Epithelial cell of prostate (primary cell): Measurements from ENCODE around the gene UBE2E1.

Experiments used
- DNase-seq: peaks from one replicate; pipeline ENCODE4 v3.0.0-alpha.2; 2011; ENCODE audit warnings: low read depth, low spot score
- H3K27ac ChIP-seq: fragments of 450-650 bp; 2 replicates; pipeline ENCODE4 v1.5.1; 2017; ENCODE audit warnings: mild to moderate bottlenecking

The UBE2E1 gene

GRCh38 chr3:23793528-23794134, 12.1 kb upstream of the UBE2E1 start:
- no peak for DNase-seq
- no peak overlapping the region for H3K27ac ChIP-seq

- DNase-seq, result no peak
- H3K27ac ChIP-seq, result no peak overlapping the region
Measured at GRCh38 chr3:23795096-23795495, 10.7 kb upstream of the UBE2E1 start.

DNA sequence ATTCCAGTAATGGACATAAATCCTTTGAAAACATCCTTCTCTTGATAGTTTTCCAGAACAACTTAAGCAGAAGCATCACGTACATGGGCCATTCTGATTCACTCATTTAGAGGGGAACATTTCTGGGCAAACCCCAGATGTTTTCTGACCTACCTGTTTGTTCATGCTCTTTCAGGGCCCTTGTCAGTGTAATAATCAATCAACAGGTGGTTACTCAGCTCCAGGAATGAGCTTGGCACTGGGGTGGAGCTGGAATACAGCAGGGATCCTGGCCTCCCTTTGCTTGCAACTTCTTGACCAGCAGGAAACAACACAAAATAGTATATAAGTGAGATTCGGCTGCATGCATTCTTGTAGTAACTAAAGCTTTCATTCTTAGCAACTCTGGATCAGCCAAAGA, 9.2 kb upstream of the UBE2E1 start:
- no peak overlapping the region for H3K27ac ChIP-seq

GRCh38 chr3:23797491-23797890, 8.3 kb upstream of the UBE2E1 start:
- no peak for DNase-seq
- H3K27ac ChIP-seq, result no peak overlapping the region

More for the DNA sequence above, 9.2 kb upstream of the UBE2E1 start:
- peak; percentile 31 for DNase-seq

DNA sequence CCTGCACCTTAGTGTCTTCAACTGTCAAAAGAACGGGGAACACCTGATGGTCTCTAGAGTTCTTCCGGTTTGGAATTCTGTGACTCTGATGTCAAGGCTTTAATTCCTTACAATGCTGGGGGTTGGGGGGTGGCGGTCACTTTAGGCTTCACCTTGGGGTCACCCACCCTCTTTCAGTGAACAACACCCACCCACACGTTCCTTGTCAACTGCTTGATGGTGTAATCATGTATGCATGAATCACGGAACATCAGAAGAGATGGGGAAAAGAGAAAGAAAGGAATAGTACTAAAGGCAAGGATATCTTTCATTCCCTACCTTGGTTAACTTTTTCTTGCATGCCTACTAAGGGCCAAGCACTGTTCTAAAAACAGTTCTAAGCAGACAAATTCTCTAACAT, 7.3 kb upstream of the UBE2E1 start:
- no peak overlapping the region for H3K27ac ChIP-seq
- DNase-seq, result no peak

- DNase-seq, result no peak
- no peak overlapping the region for H3K27ac ChIP-seq
Measured at GRCh38 chr3:23798876-23799275, 6.9 kb upstream of the UBE2E1 start.

GRCh38 chr3:23800731-23801130, 5.0 kb upstream of the UBE2E1 start:
- no peak for DNase-seq
- H3K27ac ChIP-seq, result no peak overlapping the region

DNA sequence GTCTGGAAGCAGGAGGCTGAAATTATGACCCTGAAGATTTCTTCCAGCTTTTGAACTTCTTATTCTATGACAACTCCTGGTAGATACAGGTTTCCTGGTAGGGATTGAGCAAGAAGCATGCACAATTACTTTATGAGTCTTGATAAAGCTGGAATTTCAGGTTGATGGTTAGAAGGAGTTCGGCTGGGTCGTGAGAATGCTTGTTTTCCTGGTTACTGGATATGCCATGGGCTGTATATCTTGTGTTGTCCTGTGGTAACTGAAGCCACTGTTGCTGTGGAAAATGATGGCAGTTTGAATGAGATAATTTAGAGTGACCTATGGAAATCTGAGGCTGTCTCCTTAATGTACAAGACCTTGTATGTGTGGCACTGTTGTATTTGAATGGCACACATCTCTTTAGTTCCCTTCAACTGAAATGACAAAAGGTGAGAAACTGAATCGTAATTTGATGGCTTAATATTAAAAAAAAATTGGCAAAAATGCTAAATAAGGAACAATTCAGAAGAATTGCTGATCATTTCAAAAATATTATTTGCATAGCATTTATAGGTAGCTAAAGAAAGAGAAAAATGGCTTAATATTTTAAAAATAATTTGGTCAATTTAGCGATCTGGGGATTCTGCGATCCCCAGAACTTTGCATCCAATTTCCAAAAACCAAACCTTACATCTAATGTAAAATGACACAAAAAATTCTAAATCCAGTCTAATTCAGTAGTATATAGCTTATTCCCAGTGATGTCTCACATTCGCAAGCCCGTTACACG, 1.1 kb upstream of the UBE2E1 start:
- DNase-seq, result peak; percentile 36
- peak overlapping the region; percentile 12 for H3K27ac ChIP-seq

- no peak for DNase-seq
- H3K27ac ChIP-seq, result peak overlapping the region; percentile 61
Measured at GRCh38 chr3:23805210-23805632, 534 bp upstream of the UBE2E1 start.

GRCh38 chr3:23806534-23807423, 1.0 kb downstream of the UBE2E1 start:
- peak overlapping the region; percentile 61 for H3K27ac ChIP-seq
- no peak for DNase-seq

- no peak for DNase-seq
- peak overlapping the region; percentile 61 for H3K27ac ChIP-seq
Measured at GRCh38 chr3:23807424-23808015, 1.8 kb downstream of the UBE2E1 start.

DNA sequence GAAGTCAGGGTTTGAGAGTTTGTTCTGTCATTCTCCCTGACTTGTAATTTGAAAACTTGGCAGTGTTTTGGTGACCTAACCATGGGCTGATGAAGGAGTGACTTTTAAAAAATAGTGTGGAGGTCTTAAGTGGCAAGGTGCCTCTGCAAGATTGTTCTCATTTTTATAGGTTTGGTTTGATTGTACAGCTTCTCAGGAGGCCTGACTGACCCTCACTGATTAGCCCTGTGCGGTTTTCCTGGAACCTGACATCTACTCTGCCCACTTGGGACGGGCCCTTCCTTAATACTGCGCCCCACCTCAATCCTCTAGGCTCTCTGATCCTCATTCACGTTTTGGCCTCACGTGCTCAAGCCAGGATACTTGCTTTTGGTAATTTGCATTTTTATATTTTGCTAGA, 2.8 kb downstream of the UBE2E1 start:
- DNase-seq, result no peak
- H3K27ac ChIP-seq, result peak overlapping the region; percentile 73

GRCh38 chr3:23809294-23809693, 3.5 kb downstream of the UBE2E1 start:
- DNase-seq, result no peak
- peak overlapping the region; percentile 73 for H3K27ac ChIP-seq

DNA sequence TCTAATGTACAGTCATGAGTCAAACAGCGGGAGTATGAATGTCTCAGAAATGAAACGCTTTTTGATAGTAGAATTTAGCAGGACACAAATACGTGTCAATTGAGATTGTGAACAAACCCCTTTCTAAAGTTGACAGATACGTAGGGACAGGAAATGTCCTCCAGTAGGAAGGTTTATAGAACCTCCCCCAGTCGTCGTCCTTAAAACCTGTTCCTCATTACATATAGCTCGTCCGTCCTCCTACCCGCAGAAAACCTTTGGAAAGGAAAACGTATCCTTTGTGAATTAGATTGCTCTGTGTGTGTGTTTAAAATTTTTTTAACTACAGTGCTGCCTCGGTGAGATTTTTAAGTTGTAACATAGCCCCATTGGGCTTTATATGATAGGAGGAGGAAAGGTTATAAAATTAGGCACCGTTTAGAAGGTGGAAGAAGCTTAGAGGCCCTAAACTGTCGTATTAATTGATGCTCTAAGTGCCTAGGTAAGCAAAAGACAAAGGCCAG, 4.1 kb downstream of the UBE2E1 start:
- DNase-seq, result no peak
- H3K27ac ChIP-seq, result peak overlapping the region; percentile 73

GRCh38 chr3:23810343-23811184, 4.8 kb downstream of the UBE2E1 start:
- no peak for DNase-seq
- H3K27ac ChIP-seq, result peak overlapping the region; percentile 73

- H3K27ac ChIP-seq, result peak overlapping the region; percentile 73
- no peak for DNase-seq
Measured at GRCh38 chr3:23811185-23811527, 5.4 kb downstream of the UBE2E1 start.

- DNase-seq, result no peak
- no peak overlapping the region for H3K27ac ChIP-seq
Measured at GRCh38 chr3:23811919-23812318, 6.2 kb downstream of the UBE2E1 start.

- DNase-seq, result no peak
- H3K27ac ChIP-seq, result no peak overlapping the region
Measured at GRCh38 chr3:23815879-23816278, 10.1 kb downstream of the UBE2E1 start.

GRCh38 chr3:23816721-23817120, 11.0 kb downstream of the UBE2E1 start:
- H3K27ac ChIP-seq, result no peak overlapping the region
- no peak for DNase-seq
